NT2/D1 (cell line): Measurements from ENCODE around the gene OSBPL10.

Experiments
- DNase-seq: peaks from one replicate; pipeline ENCODE4 v3.0.0-alpha.2; 2011; ENCODE audit warnings: low read depth, low spot score
- H3K27me3 ChIP-seq: 2 replicates; pipeline ENCODE4 v1.6.0; 2011; ENCODE audit warnings: mild to moderate bottlenecking; ENCODE audit not compliant: insufficient read length, insufficient read depth
- H3K36me3 ChIP-seq: 2 replicates; pipeline ENCODE4 v1.6.1; 2011; ENCODE audit warnings: mild to moderate bottlenecking, low read length, mixed read lengths; ENCODE audit not compliant: insufficient read depth, insufficient read length
- H3K4me1 ChIP-seq: 2 replicates; pipeline ENCODE4 v1.5.1; 2011; ENCODE audit not compliant: insufficient read depth, insufficient read length
- H3K4me3 ChIP-seq: 2 replicates; pipeline ENCODE4 v1.5.1; 2011; ENCODE audit warnings: low read depth; ENCODE audit not compliant: insufficient read length
- H3K9ac ChIP-seq: 2 replicates; pipeline ENCODE4 v1.6.0; 2011; ENCODE audit warnings: low read depth; ENCODE audit not compliant: insufficient read length
- H3K9me3 ChIP-seq: 2 replicates; pipeline ENCODE4 v1.5.1; 2011; ENCODE audit warnings: mild to moderate bottlenecking, low read length; ENCODE audit not compliant: insufficient read depth
- SUZ12 ChIP-seq: IDR thresholded peaks from 2 replicates; pipeline ENCODE4 v1.6.1; 2011; ENCODE audit not compliant: insufficient read length, insufficient read depth; ENCODE audit errors: extremely low read depth
- YY1 ChIP-seq: IDR thresholded peaks from 2 replicates; pipeline ENCODE4 v1.6.1; 2011; ENCODE audit not compliant: insufficient read length, insufficient read depth
- ZNF274 ChIP-seq: IDR thresholded peaks from 2 replicates; pipeline ENCODE4 v1.6.1; 2011; ENCODE audit warnings: mild to moderate bottlenecking, low read depth, low read length

The OSBPL10 gene

DNA sequence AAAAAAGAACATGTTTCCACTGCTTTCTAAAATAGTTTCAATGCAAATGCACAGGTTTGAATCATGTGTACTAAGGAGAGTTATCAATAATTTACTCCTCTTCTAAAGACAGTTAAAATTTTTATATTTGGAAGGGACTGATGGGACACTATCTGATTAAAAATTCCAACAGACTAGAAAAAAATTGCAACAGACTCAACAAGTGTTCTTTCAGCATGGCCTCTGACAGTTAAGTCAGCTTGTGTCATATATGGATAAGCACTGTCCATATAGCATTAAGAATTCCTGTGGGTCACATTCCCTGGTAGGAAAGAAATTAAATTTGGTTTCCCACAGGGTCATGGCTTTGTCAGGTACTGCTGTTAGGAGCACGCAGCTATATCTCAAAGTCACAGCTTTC, 96.8 kb downstream of the OSBPL10 start:
- no peaks in the 10 kb centered on the region for H3K4me1 ChIP-seq
- no peaks in the 10 kb centered on the region for H3K27me3 ChIP-seq
- H3K4me3 ChIP-seq = no peak overlapping the region
- TF ChIP-seq ZNF274 = no peak
- TF ChIP-seq SUZ12 = no peak
- TF ChIP-seq YY1 = no peak
- H3K9ac ChIP-seq = no peak overlapping the region
- DNase-seq = no peak
- H3K9me3 ChIP-seq = no peaks in the 10 kb centered on the region
- H3K36me3 ChIP-seq = no peaks in the 10 kb centered on the region

DNA sequence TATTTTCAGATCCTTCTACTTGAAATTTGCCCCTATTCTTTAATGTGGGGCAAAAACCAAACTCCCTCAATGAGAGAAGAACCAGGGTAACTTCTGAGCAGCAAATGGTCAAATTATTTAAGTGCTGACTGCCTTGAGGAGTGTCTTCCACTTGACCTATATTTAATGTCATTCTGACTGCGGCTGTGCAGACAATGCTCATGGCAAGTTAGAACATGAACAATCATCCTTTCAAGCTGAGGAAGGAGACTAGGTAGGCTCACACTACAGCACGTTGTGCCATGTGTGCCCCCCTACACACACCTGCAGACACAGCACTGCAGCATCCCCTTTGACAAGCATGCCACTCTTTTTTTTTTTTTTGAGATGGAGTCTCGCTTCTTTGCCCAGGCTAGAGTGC, 98.2 kb downstream of the OSBPL10 start:
- DNase-seq = no peak
- Histone ChIP-seq H3K9ac (no peak overlapping the region), H3K4me3 (no peak overlapping the region), H3K36me3 (no peaks in the 10 kb centered on the region), H3K9me3 (no peaks in the 10 kb centered on the region), H3K4me1 (no peaks in the 10 kb centered on the region), H3K27me3 (no peaks in the 10 kb centered on the region)
- TF ChIP-seq YY1 (no peak), SUZ12 (no peak), ZNF274 (no peak)

DNA sequence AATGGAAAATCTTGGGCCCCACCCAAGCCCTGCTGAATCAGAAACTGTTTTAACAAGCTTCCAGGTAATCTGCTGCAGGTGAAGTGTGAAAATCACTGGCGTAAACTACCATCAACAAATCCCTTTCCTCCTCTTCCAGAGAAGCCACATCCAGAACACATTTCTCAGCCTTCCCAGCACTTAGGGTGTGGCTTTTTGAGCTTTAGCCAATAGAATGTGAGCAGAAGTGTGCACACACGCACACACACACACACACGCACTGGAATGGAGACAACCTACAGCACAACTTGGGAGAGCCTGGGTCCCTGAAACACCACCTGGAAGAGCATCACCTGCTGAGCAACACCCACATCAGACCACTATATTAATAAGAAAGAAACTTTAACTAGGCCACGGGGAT, 98.6 kb downstream of the OSBPL10 start:
- no peak overlapping the region for H3K9ac ChIP-seq
- no peaks in the 10 kb centered on the region for H3K36me3 ChIP-seq
- no peaks in the 10 kb centered on the region for H3K9me3 ChIP-seq
- H3K27me3 ChIP-seq = no peaks in the 10 kb centered on the region
- no peak overlapping the region for H3K4me3 ChIP-seq
- TF ChIP-seq SUZ12 = no peak
- TF ChIP-seq ZNF274 = no peak
- no peak for TF ChIP-seq YY1
- no peak for DNase-seq
- H3K4me1 ChIP-seq = no peaks in the 10 kb centered on the region

DNA sequence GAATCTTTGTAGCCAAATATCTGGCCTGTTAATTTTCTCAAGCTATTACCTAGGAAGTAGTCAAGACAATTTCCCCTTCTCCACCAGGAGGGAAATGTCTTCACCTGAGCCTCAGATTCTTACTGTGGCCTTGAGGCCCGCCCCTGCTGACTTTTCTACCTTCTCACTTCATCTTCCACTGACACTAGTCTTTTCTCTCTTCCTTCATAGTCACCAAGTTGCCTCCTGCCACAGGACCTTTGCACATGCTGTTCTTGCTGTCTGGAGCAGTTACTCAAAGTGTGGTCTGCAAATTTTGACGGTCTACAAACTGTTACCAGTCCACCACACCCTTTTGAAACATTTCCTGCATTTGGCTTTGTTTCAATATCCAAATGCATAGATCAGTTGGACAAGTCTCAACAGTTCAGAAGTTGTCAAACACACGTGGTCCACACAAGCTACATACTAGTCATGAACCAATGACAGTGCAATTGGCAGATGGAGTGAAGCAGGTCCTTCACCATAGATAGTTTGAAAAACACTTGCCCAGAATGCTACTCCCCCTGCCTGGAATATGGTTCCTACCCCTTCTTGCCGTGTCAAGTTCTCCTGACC, 100.5 kb downstream of the OSBPL10 start:
- H3K36me3 ChIP-seq = peaks cover 5% of the 10 kb centered on the region
- H3K27me3 ChIP-seq = no peaks in the 10 kb centered on the region
- DNase-seq = no peak
- H3K4me1 ChIP-seq = peaks cover 2% of the 10 kb centered on the region
- no peaks in the 10 kb centered on the region for H3K9me3 ChIP-seq
- H3K4me3 ChIP-seq = no peak overlapping the region
- no peak overlapping the region for H3K9ac ChIP-seq
- TF ChIP-seq YY1 (no peak), ZNF274 (no peak), SUZ12 (no peak)

DNA sequence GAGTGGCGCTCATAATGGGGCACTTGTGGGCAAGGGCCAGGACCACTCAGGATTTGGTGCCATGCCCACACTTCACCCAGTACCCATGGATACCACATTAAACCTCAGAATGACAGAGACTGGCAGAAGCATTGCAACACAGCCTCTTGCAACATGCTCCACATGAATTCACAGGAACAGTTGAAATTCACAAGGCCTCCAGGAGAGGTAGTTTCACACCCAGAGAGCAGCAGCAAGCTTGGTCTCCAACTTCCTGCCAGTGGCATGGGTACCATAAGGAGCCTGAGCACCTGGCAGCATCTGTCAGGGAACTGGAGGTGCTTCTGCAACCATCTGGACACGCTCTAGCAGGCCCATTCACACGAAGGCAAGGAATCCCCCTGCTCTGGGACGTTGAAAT, 101.0 kb downstream of the OSBPL10 start:
- Histone ChIP-seq H3K4me1 (peaks cover 2% of the 10 kb centered on the region), H3K27me3 (no peaks in the 10 kb centered on the region), H3K9me3 (no peaks in the 10 kb centered on the region), H3K4me3 (no peak overlapping the region), H3K9ac (no peak overlapping the region), H3K36me3 (peaks cover 6% of the 10 kb centered on the region)
- TF ChIP-seq SUZ12 = no peak
- TF ChIP-seq YY1 = no peak
- no peak for TF ChIP-seq ZNF274
- DNase-seq = no peak

DNA sequence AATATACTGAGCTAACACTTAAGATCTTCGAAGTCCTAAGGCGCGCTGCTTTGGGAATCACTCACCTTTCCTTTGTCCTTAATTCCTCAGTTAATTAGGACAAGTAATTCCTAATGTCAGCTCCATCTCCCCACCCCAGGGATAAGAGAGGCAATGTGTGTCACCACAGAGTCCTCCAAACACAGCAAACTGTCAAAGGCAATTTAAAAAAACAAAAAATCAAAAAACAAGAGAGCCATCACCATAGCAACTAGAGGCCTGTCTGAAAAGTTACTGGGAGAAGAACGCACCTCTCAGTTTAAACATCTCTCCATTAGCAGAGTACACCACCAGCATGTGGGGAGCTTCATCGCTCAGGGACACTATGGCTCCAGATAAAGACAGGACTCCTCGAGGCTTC, 101.7 kb downstream of the OSBPL10 start:
- Histone ChIP-seq H3K4me3 (no peak overlapping the region), H3K9ac (no peak overlapping the region), H3K9me3 (no peaks in the 10 kb centered on the region), H3K27me3 (no peaks in the 10 kb centered on the region), H3K4me1 (peaks cover 2% of the 10 kb centered on the region), H3K36me3 (peaks cover 6% of the 10 kb centered on the region)
- TF ChIP-seq SUZ12 (no peak), YY1 (no peak), ZNF274 (no peak)
- DNase-seq = no peak

DNA sequence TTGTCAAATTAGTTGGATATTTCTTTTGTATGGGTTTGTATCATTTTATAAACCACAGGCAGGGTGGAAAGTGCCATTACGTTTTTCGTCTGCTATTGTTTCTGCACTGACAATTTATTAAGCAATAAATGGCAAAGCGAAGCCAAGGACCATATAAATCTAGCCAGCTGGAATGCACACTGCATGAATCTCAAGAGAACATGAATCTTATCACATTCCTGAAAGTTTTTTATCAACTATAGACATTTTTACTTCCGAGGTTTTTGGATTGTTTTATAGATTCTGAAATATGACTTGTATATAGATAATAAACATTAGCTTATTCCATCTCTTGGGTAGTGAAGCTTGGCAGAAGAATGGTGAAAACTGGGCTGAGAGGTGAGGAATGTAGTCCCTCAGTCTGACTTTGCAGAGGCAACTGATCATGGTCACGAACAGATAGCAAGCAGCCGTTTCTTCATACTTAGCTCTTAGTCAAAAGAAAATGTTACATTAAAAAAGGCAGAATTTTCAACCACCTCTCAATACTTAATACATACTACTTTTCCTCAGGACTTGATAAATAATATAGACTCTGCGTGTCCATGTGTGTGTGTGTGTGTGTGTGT, 102.7 kb downstream of the OSBPL10 start:
- peaks cover 6% of the 10 kb centered on the region for H3K36me3 ChIP-seq
- no peaks in the 10 kb centered on the region for H3K27me3 ChIP-seq
- peaks cover 2% of the 10 kb centered on the region for H3K4me1 ChIP-seq
- H3K9ac ChIP-seq = no peak overlapping the region
- H3K4me3 ChIP-seq = no peak overlapping the region
- TF ChIP-seq SUZ12 = no peak
- TF ChIP-seq ZNF274 = no peak
- TF ChIP-seq YY1 = no peak
- no peaks in the 10 kb centered on the region for H3K9me3 ChIP-seq
- DNase-seq = no peak
